HG03460 (cell line): Measurements from ENCODE around the gene DHRS3.
"Not testable (repeated sequence)": the region's sequence is repeated elsewhere in the genome, so short reads cannot be mapped to it uniquely, and the experiment has no call there.

Source experiments
- ATAC-seq: cut with Tn5 transposase; IDR thresholded peaks from one replicate; pipeline ENCODE4 v1.9.1; 2021; ENCODE audit not compliant: unreplicated experiment

DHRS3 gene

DNA sequence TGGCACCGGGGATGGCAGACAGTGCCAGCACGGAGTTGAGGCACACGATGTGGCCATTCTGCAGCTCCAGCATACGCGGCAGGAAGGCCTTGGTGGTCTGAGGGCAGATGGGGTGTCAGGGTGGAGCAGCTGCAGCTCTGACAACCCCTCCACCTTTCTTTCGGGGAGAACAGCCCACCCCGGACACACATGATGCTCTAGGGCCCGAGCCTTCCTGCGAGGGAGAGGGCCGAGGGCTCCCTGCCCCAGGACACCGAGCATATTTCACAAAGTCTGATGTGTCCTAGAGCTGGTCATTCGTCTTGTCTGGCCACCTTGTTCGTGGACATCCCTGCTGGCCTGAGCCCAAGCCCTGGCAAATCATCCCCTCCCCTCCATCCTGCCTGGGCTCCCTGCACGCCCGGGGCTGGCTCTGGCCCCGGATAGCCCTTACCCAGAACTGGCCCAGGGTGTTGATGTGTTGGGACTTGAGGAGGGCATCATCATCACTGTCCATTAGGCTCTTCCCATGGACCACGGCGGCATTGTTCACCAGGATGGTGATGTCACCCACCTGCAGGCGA, 39.1 kb downstream of the DHRS3 start:
- ATAC-seq, result no peak

DNA sequence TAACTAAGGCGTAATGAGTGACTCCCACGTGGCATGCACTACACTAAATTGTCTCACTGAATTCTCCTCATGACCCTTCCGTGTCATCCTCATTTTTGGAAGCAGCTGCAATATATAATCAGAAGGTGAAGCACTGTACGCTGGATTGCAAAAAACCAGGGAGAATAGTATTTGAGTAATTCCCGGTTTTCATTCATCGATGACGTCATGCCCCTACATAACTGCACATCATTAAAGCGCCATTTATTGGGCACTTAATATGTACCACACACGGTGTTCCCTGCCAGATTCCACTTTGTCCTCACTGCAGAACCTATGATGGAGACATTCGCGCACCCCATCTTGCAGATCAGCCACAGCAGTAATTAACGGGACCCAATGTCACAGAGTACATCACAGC, 41.0 kb downstream of the DHRS3 start:
- no peak for ATAC-seq

DNA sequence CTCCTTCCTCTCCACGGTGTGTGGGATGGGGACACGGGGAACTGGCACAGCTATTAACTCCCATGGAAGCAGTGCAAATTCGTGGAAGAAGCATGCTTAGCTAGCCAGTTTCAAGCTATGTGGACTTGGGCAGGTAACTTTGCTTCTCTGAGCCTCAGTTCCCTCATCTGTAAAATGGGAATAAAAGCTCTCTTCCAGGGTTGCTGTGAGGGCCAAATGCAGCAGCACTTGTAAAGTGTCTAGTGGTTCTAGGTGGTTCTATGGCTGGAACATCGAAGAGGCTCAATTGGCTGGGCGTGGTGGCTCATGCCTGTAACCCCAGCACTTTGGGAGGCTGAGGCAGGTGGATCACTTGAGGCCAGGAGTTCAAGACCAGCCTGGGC, 43.3 kb downstream of the DHRS3 start:
- ATAC-seq, result no peak

DNA sequence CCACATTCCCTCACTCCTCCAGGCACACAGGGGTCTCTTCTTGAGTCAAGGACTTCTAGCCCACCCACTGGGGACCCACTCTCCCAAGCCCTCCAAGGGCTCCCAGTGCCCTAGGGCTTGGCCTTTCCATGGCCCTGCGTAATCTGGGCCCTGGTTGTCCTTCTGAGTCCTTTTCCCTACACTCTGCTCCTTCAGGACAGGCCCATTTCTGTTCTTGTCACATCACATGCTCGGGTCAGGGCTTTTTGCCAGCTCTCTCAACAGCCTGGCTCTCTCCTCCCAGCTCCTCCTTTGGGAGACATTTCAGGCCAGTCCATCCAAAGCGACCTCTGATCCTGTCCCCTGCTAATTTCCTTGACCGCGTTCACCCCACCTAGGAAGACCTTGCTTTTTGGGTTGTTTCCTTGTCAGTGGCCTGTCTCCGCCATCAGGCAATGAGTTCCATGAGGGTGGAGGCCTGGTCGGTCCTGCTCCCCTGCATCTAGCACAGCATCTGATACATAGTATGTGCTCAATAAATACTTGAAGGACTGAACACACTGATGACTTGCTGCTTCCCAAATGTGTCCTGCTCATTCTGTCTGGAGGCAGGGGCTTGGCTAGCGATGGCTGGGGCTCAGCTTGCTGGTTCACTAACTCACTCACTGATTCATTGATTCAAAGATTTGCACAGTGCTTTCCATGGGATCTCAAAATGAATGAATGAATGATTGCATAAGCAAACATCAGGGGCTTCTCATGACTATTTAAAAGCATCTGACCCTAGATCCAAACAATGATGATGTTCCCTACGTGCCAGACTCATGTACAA, 44.8 kb downstream of the DHRS3 start:
- no peak for ATAC-seq

DNA sequence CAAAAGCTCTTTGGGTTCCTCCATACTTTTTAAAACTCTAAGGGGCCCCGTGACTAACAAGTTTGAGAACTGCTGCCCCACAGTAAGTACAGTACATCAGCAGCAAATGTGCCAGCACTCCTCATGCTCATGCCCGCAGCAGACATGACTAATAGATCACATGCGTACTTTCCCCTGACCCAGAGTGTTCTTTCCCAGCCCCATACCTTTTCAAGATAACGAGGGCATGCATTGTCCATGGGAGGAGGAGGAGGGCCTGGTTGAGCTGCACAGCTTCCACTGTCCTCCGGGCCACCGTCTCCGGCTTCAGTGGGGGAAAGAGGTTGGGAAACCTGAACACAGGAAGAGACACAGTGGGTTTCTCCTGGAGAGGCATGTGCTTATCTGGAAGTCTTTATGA, 45.5 kb downstream of the DHRS3 start:
- ATAC-seq, result no peak

DNA sequence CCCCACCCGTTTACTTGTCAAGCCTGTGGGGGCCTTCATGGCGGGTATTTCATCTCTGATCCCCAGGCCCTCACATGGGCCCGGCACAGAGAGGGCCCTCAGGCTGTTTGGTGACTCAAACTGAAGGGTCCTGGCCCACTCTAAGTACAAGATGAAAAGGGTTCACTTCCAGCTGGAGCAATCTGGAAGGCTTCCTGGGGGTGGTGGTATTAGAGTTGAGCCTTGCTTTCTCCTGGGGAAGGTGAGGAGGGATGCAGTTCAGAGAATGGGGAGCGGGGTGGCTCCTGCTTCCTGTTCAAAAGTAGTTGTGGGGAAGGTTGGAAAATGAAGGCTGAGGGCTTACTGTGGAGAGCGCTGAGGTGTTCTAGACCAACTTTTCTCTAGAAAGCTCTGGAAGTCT, 47.7 kb downstream of the DHRS3 start:
- ATAC-seq, result no peak

DNA sequence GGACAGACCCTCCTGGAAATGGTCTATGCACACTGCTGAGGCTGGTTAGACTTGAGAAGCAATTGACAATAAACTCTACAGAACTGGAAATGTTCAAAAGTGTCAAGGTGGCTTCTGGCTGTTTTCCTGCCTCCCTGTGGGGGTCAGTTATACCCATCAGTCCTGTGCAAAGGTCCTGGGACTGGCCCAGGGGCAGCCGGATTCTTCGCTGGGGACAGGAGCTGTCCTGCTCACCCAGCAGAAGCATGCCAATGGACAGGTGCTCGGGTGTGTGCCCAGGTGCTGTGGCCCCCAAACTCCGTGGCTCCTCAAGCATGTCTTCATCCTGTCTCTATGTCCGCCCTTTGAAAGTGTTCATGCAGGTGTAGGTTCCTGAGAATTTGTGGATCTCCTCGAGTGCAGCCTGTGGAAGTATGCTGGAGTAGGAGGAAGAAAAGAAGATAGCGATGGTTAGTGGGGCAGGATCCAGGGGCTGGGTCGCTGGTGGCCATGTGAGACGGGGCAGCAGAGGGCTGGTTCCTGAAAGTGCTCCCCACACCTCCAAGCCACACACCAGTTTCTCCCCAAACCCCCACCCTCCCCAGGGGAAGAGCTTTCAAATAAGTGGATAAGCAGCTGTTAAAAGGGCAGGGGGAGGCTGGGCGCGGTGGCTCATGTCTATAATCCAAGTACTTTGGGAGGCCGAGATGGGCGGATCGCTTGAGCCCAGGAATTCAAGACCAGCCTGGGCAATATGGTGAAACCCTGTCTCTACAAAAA, 49.8 kb downstream of the DHRS3 start:
- no peak for ATAC-seq

DNA sequence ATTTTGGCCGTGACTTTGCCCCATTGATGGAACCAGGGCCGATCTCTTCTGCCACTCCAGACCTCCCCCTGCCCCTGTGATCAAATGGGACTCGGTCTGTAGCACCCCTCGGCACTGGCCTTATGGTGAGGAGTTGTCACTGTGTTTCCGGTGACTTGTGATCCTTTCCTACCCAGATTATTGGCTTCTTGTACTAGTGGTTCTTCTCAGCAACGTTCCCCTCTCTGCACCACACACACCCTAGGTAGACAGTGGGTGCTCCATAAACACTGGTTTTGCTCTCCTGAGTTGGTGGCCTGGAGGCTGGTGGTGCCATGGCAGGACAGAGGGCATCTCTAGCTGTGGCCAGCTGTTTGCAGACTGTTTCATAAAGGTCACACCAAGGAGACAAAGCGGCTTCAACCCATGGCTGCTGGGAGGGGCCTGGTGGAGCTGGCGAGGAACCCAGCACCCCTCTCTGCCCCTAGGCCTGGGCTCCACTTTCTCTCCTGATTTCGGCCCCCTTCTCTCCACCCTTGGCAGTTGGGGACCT, 50.7 kb downstream of the DHRS3 start:
- no peak for ATAC-seq

DNA sequence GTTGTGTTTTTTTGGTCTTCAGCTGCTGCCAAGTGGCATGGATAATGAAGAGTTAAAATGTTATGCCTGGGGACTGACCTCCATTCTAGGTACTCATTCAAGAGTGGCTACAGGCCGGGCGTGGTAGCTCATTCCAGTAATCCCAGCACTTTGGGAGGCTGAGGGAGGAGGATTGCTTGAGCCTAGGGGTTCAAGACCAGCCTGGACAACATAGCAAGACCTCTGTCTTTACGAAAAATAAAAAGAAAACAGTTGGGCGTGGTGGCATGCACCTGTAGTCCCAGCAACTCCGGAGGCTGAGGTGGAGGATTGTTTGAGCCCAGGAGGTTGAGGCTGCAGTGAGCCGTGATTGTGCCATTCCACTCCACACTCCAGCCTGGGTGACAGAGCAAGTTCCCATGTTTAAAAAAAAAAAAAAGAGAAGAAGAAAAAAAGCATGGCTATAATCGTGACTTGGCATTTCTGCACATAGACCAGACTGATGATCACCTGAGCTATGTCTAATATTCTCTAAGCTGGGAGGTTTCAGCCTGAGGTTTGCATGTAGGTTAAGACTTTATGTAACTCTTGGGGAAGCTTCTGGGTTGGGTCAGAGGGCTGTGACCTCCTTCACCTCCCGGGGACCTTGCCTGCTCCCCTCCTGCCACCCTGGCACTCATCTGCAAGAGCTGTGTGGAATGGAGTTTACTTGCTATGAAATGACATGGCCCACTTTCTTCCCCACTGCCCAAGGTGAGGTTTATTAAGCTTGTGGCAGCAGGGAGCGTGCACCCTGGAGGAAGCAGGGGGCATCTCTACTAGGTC, 51.3 kb downstream of the DHRS3 start:
- ATAC-seq, result no peak

DNA sequence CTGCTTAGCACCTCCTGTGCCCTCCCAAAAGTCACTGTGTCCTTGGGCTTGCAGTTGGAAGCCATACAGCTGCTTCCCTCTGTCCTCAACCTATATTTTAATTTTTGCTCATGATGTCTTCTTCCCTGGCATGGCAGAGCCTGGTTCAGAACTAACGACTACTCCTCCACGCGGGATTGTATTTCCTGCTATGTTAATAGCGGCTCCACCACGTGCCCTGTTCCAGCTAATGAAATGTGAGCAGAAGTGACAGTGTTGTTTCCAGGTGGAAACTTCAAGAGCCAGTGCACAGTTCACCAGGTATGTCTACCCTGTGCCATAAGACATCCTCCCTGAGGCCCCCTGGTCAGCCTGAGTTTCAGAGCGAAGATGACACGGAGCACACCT, 52.1 kb downstream of the DHRS3 start:
- no peak for ATAC-seq

DNA sequence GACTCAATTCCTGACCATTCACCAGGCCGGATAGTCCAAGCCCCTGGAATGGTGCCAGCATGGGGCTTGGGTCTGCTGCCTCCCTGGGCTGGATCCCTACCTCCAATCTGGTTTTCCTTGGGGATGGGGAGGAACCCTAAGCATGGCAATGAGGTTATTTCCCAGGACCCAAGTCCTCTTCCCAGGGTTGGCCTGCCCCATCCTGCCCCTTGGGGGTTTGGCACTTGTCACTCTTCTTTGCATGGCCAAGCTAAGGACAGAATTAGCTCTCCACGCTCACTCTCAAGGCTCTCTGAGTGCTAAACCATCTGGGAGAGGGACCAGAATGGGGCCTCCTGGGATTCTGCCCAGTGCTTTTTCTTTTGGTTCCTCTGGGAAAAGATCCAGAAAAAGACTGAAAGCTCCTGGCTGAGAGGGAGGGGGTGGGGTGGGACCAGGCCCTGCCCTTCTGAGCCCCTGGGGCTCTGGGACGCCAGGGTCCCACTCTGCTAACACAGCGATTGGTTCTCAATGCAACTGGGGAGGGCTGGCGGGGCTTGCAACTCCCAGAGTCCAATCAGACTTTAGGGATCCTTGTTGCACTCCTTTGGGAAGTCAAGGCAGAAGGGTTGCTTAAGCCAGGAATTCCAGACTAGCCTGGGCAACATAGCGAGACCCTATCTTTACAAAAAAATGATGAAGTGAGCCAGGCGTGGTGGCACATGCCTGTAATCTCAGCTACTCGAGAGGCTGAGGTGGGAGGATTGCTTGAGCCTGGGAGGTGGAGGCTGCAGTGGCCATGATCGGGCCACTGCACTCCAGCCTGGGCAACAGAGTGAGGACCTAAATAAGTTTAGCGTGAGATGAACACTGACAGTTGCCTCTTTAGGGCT, 52.7 kb downstream of the DHRS3 start:
- no peak for ATAC-seq

DNA sequence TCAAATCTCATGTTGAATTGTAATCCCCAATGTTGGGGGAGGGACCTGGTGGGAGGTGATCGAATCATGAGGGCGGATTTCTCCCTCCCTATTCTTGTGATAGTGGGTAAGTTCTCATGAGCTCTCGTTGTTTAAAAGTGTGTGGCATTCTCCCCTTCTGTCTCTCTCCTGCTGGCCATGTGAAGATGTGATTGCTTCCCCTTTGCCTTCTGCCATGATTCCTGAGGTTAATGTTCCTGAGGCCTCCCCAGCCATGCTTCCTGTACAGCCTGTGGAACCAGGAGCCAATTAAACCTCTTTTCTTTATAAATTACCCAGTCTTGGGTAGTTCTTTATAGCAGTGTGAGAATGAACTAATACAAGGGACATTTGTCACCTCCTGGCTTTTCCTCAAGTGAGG, 53.8 kb downstream of the DHRS3 start:
- ATAC-seq, result not testable (repeated sequence)

DNA sequence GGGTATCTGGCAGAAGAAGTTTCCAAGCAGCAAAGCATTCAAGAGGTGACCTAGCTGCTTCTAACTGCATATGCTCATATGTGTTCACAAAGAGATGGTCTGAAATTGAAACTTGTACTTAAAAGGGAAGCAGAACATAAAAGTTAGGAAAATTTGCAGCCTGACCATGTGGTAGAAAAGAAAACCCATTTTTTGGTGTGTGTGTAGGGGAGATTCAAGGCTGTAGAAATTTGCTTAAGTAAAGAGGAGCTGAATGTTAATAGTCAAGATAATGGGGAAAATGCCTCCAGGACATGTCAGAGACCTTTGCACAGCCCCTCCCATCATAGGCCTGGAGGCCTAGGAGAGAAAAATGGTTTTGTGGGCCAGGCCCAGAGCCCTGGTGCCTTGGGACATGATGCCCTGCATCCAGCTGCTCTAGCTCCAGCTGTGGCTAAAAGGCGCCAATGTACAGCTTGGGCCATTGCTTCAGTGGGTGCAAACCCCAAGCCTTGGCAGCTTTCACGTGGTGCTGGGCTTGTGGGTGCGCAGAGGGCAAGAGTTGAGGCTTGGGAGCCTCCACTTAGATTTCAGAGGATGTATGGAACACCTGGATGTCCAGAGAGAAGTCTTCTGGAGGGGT, 54.9 kb downstream of the DHRS3 start:
- no peak for ATAC-seq

DNA sequence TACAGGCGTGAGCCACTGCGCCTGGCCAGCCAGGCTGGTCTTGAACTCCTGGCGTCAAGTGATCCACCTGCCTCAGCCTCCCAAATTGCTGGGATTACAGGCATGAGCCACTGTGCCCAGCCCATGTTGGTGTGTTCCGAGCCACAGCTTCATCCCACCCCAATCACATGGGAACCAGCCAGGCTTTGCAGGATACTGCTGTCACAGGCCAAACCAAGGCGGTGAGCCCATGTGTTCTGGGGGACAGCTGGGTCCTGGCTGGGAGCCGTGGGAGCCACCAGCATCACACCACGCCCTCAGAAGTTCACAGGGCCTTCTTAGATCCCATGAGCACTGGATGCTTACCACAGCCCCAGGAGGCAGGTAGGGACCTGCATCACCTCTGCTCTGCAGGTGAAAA, 56.9 kb downstream of the DHRS3 start:
- no peak for ATAC-seq

DNA sequence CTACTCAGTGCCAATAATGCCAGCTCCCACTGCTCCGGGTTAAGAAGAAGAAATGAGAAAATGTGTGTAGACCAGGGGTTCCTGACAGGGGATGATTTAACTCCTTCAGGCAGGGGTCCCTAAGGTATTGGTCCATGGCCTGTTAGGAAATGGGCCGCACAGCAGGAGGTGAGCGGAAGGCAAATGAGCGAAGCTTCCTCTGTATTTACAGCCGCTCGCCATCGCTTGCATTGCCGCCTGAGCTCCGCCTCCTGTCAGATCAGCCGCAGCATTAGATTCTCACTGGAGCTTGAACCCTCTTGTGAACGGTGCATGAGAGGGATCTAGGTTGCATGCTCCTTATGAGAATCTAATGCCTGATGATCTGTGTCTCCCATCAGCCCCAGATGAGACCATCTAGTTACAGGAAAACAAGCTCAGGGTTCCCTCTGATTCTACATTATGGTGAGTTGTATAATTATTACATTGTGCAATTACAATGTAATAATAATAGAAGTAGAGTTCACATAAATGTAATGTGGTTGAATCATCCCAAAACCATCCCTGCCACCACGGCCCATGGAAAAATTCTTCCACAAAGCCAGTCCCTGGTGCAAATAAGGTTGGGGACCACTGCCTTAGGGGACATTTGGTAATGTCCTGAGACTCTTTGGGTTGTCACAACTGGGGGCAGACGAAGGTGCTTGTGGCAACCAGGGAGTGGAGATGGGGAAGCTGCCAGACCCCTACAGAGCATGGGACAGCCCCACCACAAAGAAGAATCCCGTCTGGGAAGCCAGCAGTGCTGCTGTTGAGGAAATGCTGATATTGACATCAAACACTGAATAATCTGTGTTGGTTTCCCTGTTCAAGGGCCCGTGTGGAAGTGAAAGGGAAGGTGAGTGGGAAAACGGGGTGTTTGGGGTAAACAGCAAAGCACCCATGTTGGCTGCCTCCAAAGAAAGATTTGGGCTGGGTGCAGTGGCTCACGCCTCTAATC, 60.8 kb downstream of the DHRS3 start:
- no peak for ATAC-seq

DNA sequence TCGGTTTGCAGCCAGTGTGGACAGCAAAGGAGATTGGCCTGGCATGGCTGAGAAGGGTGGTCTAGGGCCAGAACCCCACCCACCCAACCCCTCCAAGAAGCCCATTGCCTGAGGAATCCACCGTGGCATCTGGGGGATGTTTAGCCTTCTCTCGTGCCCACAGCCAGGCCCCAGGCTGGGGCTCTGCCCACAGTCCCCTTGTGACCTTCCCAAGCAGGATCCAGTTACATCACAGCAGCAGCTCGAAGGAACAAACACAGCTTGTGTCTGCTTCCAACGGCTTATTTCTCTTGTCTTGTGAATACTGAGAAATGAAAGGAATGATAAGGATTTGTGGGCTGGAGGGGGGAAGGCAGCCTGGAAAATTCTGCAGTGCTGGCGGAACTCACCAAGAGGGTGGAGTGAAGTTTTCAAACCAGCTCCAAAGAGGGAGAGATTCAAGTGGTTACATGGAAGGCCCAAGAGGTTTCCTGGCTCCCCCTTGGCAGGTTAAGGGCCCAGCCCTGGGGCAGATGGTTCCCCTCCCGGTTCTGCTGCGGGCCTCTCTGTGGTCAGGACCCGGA, 61.6 kb downstream of the DHRS3 start:
- ATAC-seq, result no peak

DNA sequence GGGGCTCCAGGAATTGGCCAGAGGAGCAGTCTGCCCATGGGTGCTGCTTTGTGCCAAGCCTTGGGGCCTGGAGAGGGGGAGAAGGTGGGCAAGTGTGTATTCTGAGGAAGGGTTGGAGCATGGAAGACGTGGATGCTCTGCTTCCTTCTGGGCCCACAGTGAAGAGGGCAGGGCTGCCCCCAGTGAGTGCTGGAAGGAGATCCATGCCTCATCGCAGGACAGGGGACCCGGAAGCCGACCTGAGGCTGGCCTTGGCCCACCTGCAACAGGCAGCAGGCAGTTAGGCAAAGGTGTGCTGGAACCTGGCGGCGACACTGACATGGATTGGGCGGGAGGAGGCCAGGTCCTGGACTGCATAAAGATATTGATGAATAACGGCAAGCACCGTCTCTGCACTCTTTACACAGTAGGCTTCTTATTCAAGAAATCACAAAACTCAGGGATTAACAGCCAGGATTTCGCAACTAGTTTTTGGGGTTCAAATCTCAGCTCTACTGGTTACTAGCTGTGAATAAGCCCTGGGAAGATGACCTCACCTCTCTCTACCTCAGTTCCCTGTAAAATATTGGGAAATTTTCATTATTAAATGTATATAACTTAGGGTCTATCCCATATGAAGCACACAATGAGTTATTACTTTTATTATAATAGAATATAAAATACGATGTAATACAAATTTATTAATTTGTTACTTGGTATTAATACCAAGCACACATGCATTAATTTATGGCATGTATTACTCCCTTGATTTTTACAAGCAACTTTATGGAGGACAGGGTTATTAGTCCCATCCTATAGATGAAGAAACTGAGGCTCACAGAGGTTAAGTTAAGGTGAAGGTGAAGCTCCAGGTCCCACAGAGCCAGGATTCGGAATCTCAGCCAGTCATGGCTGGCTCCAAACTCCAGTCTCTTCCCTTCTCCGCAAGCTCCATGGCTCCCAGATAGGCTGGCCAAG, 62.3 kb downstream of the DHRS3 start:
- ATAC-seq, result no peak
